Cardiac muscle cell (in vitro differentiated cells and primary cell): ENCODE data around the gene SPRR2B. TPM values are rescaled to one million over a fixed set of nuclear protein-coding genes. Genes with fewer than 3 reads are reported as not detected.
"Not testable (repeated sequence)": the region's sequence is repeated elsewhere in the genome, so short reads cannot be mapped to it uniquely, and the experiment has no call there.

Experiments used
- DNase-seq, 2 donors: peaks; one replicate each; pipeline versions ENCODE4 v3.0.0 to v3.0.0-alpha.2; 2010 to 2017; ENCODE audit warnings: low read depth in 1 of 2, low spot score in 1 of 2
- H3K27ac ChIP-seq: fragments of 200-600 bp; sonication (generic); 2 replicates; pipeline ENCODE4 v1.5.1; 2016
- H3K27me3 ChIP-seq: fragments of 200-600 bp; sonication (generic); 2 replicates; pipeline ENCODE4 v1.6.0; 2016; ENCODE audit warnings: control low read depth
- H3K36me3 ChIP-seq: fragments of 200-600 bp; sonication (generic); 2 replicates; pipeline ENCODE4 v1.5.1; 2016; ENCODE audit warnings: control low read depth
- H3K4me1 ChIP-seq: fragments of 200-600 bp; sonication (generic); 2 replicates; pipeline ENCODE4 v1.8.1; 2017; ENCODE audit warnings: low read depth, mild to moderate bottlenecking, mixed run types
- H3K4me3 ChIP-seq: fragments of 200-600 bp; sonication (generic); 2 replicates; pipeline ENCODE4 v1.5.1; 2016; ENCODE audit warnings: mild to moderate bottlenecking
- H3K9me3 ChIP-seq: fragments of 200-600 bp; sonication (generic); 2 replicates; pipeline ENCODE4 v1.5.1; 2017; ENCODE audit warnings: low read depth, mild to moderate bottlenecking, control low read depth
- CTCF ChIP-seq: IDR thresholded peaks from 2 replicates; pipeline ENCODE4 v1.5.1; 2012; ENCODE audit warnings: low read depth, mild to moderate bottlenecking, low read length
- polyA plus RNA-seq: library from polyadenylated mRNA; unstranded; fragments of >200 nt; fragmentation: Nextera tagmentation; extraction: Ambion mirVana; gene quantifications from 2 replicates; pipeline ENCODE4 v1.2.1, GENCODE V29; 2016
- total RNA-seq: library from RNA; depleted of rRNA; stranded (reverse); fragments of >200 nt; gene quantifications from 2 replicates; pipeline ENCODE4 v1.2.3, GENCODE V29; 2016

SPRR2B gene
- total and polyA plus RNA-seq, 2 experiments from 2014 or later: not detected

- Histone ChIP-seq H3K27ac (no peak within 1 kb of the TSS), H3K4me1 (no peaks in the 10 kb centered on the region), H3K27me3 (no peaks in the 10 kb centered on the region), H3K4me3 (no peak within 1 kb of the TSS), H3K9me3 (no peaks in the 10 kb centered on the region), H3K36me3 (no peaks in the 10 kb centered on the region)
- DNase-seq: no peak
- TF ChIP-seq CTCF: no peak
Measured at GRCh38 chr1:153030895-153031294, 40.5 kb downstream of the SPRR2B start, which contains the start of gene SPRR1B. Gene SPRR1B (plus strand): TSS chr1:153031203. CDS start chr1:153032346, 1,143 bp downstream.

GRCh38 chr1:153028766-153029165 lies 42.6 kb downstream of the SPRR2B start:
- Histone ChIP-seq H3K36me3 (no peaks in the 10 kb centered on the region), H3K4me1 (no peaks in the 10 kb centered on the region), H3K4me3 (no peak overlapping the region), H3K9me3 (no peaks in the 10 kb centered on the region), H3K27me3 (no peaks in the 10 kb centered on the region), H3K27ac (no peak overlapping the region)
- TF ChIP-seq CTCF: no peak
- DNase-seq: no peak

- no peak for TF ChIP-seq CTCF
- no peaks in the 10 kb centered on the region for H3K27me3 ChIP-seq
- DNase-seq: no peak
Measured at GRCh38 chr1:153025797-153026196, 45.6 kb downstream of the SPRR2B start.

GRCh38 chr1:153024413-153024812 lies 47.0 kb downstream of the SPRR2B start:
- H3K27me3 ChIP-seq: no peaks in the 10 kb centered on the region
- no peaks in the 10 kb centered on the region for H3K36me3 ChIP-seq
- no peak for DNase-seq

More at GRCh38 chr1:153025797-153026196, 45.6 kb downstream of the SPRR2B start:
- Histone ChIP-seq H3K36me3 (no peaks in the 10 kb centered on the region), H3K9me3 (no peaks in the 10 kb centered on the region), H3K27ac (no peak overlapping the region), H3K4me3 (no peak overlapping the region), H3K4me1 (no peaks in the 10 kb centered on the region)

GRCh38 chr1:153023109-153023508 lies 48.3 kb downstream of the SPRR2B start:
- no peak for TF ChIP-seq CTCF
- H3K27ac ChIP-seq: no peak overlapping the region
- no peaks in the 10 kb centered on the region for H3K36me3 ChIP-seq
- DNase-seq: no peak
- H3K9me3 ChIP-seq: no peaks in the 10 kb centered on the region
- H3K4me3 ChIP-seq: no peak overlapping the region
- H3K27me3 ChIP-seq: no peaks in the 10 kb centered on the region
- H3K4me1 ChIP-seq: no peaks in the 10 kb centered on the region

More at GRCh38 chr1:153024413-153024812, 47.0 kb downstream of the SPRR2B start:
- H3K4me3 ChIP-seq: no peak overlapping the region
- no peaks in the 10 kb centered on the region for H3K4me1 ChIP-seq
- no peaks in the 10 kb centered on the region for H3K9me3 ChIP-seq
- H3K27ac ChIP-seq: no peak overlapping the region
- no peak for TF ChIP-seq CTCF

GRCh38 chr1:153022340-153022739 lies 49.1 kb downstream of the SPRR2B start:
- H3K4me1 ChIP-seq, DNase-seq, H3K27me3 ChIP-seq, H3K27ac ChIP-seq, H3K9me3 ChIP-seq, H3K36me3 ChIP-seq, H3K4me3 ChIP-seq: not testable (repeated sequence)

GRCh38 chr1:153021829-153022228 lies 49.6 kb downstream of the SPRR2B start:
- not testable (repeated sequence) for H3K27me3 ChIP-seq, H3K27ac ChIP-seq, H3K4me1 ChIP-seq, H3K4me3 ChIP-seq, H3K36me3 ChIP-seq, DNase-seq, H3K9me3 ChIP-seq
